ENCODE results near the gene NT5M. TPM values are rescaled to one million over a fixed set of nuclear protein-coding genes. Genes with fewer than 3 reads are reported as not detected.

NT5M gene
- total RNA-seq, 4 donors from 2014 or later = 0.68 to 4.2 (median 1.7) TPM; not detected in 1

- TF ChIP-seq EP300 (IDR thresholded peaks at IDR 0.05; ENCODE audit: low read depth) (no peak), POLR2AphosphoS5 (IDR thresholded peaks at IDR 0.05) (peak in 1 of 3 donors; percentile 68), POLR2A (IDR thresholded peaks at IDR 0.05) (no peak), CTCF (IDR thresholded peaks at IDR 0.05) (peak; percentile 90 to 93 (median 93))
- Histone ChIP-seq H3K27ac (no peak overlapping the region), H3K4me1 (peaks cover 0 to 4% (median 0%) of the 10 kb centered on the region in 4 donors), H3K27me3 (no peaks in the 10 kb centered on the region), H3K36me3 (no peaks in the 10 kb centered on the region), H3K9me3 (no peaks in the 10 kb centered on the region), H3K4me3 (no peak overlapping the region)
- intact Hi-C loops (cut with DNase I; ENCODE audit: low total_unique reads) = loop anchor here (2.0 kb wide), 1 partner anchor 286 kb away; no protein-coding TSS in a partner anchor
- 29 to 32% methylated on average over 3 to 12 of the region's 14 CpGs for WGBS, 2 donors (ENCODE audit: low coverage in 1 of 2)
- in situ Hi-C loops (cut with MboI; ENCODE audit: low pct_ligation_motif_present in 1 of 4, low pct_unique_long_range_greater_than_20kb in 1 of 4, low sequenced_read_pairs in 3 of 4) = loop anchor here (5.0 to 10.0 kb wide), 4 partner anchors 150 to 290 kb away; no protein-coding TSS in a partner anchor
- peak; percentile 68 for DNase-seq
Observed at GRCh38 chr17:17354560-17355349, 51.6 kb downstream of the NT5M start.

GRCh38 chr17:17355426-17355825, 52.3 kb downstream of the NT5M start:
- Histone ChIP-seq H3K4me3 (no peak overlapping the region), H3K4me1 (peaks cover 0 to 4% (median 0%) of the 10 kb centered on the region in 4 donors), H3K36me3 (no peaks in the 10 kb centered on the region), H3K9me3 (no peaks in the 10 kb centered on the region), H3K27me3 (no peaks in the 10 kb centered on the region), H3K27ac (no peak overlapping the region)
- no peak for DNase-seq
- intact Hi-C loops (cut with DNase I; ENCODE audit: low total_unique reads) (loop anchor here (2.0 kb wide), 1 partner anchor 285 kb away; no protein-coding TSS in a partner anchor), in situ Hi-C loops (cut with MboI; ENCODE audit: low pct_ligation_motif_present in 1 of 4, low pct_unique_long_range_greater_than_20kb in 1 of 4, low sequenced_read_pairs in 3 of 4) (loop anchor here (5.0 to 10.0 kb wide), 4 partner anchors 149 to 289 kb away; no protein-coding TSS in a partner anchor)
- 58% methylated on average over 10 of the region's 12 CpGs; no CpG with 5 or more reads in 1 of the 2 donors for WGBS, 2 donors (ENCODE audit: low coverage in 1 of 2)
- TF ChIP-seq EP300 (IDR thresholded peaks at IDR 0.05; ENCODE audit: low read depth) (no peak), POLR2A (IDR thresholded peaks at IDR 0.05) (no peak), CTCF (IDR thresholded peaks at IDR 0.05) (no peak), POLR2AphosphoS5 (IDR thresholded peaks at IDR 0.05) (no peak)

GRCh38 chr17:17356149-17356930, 53.2 kb downstream of the NT5M start:
- in situ Hi-C loops (cut with MboI; ENCODE audit: low pct_ligation_motif_present in 1 of 4, low pct_unique_long_range_greater_than_20kb in 1 of 4, low sequenced_read_pairs in 3 of 4) = loop anchor here (5.0 to 10.0 kb wide), 4 partner anchors 148 to 288 kb away; no protein-coding TSS in a partner anchor
- Histone ChIP-seq H3K9me3 (no peaks in the 10 kb centered on the region), H3K27ac (no peak overlapping the region), H3K4me1 (peaks cover 0 to 4% (median 0%) of the 10 kb centered on the region in 4 donors), H3K27me3 (no peaks in the 10 kb centered on the region), H3K36me3 (no peaks in the 10 kb centered on the region), H3K4me3 (no peak overlapping the region)
- WGBS, 2 donors (ENCODE audit: low coverage in 1 of 2) = 72% methylated on average over 10 of the region's 10 CpGs; no CpG with 5 or more reads in 1 of the 2 donors
- TF ChIP-seq CTCF (IDR thresholded peaks at IDR 0.05) = peak; percentile 99 to 100 (median 99)
- TF ChIP-seq POLR2AphosphoS5 (IDR thresholded peaks at IDR 0.05) = no peak
- DNase-seq = peak; percentile 77
- intact Hi-C loops (cut with DNase I; ENCODE audit: low total_unique reads) = no loop called here

- H3K27ac ChIP-seq = no peak overlapping the region
- no peaks in the 10 kb centered on the region for H3K9me3 ChIP-seq
- 87 to 94% methylated on average over 10 of the region's 10 CpGs for WGBS, 2 donors (ENCODE audit: low coverage in 1 of 2)
- TF ChIP-seq CTCF (IDR thresholded peaks at IDR 0.05) (no peak), POLR2A (IDR thresholded peaks at IDR 0.05) (no peak), POLR2AphosphoS5 (IDR thresholded peaks at IDR 0.05) (no peak), EP300 (IDR thresholded peaks at IDR 0.05; ENCODE audit: low read depth) (no peak)
- H3K4me3 ChIP-seq = no peak overlapping the region
- H3K36me3 ChIP-seq = no peaks in the 10 kb centered on the region
- in situ Hi-C loops (cut with MboI; ENCODE audit: low pct_ligation_motif_present in 1 of 4, low pct_unique_long_range_greater_than_20kb in 1 of 4, low sequenced_read_pairs in 3 of 4) = loop anchor here (5.0 to 10.0 kb wide), 4 partner anchors 148 to 288 kb away; no protein-coding TSS in a partner anchor
- no peak for DNase-seq
- intact Hi-C loops (cut with DNase I; ENCODE audit: low total_unique reads) = no loop called here
- H3K4me1 ChIP-seq = peaks cover 0 to 4% (median 0%) of the 10 kb centered on the region in 4 donors
- H3K27me3 ChIP-seq = no peaks in the 10 kb centered on the region
Observed at GRCh38 chr17:17356931-17357270, 53.7 kb downstream of the NT5M start.

Measured in transverse colon (tissue), 4 donors.